Measurements from ENCODE around the gene RPS6KA2.

The RPS6KA2 gene

GRCh38 chr6:166625356-166625755 lies 1.7 kb downstream of the RPS6KA2 start:
- CTCF ChIA-PET: no interaction called here
- no peak for TF ChIP-seq BHLHE40 (IDR thresholded peaks at IDR 0.05; ENCODE audit: borderline replicate concordance)
- no peak for TF ChIP-seq FOXA1 (IDR thresholded peaks at IDR 0.05)
- no peak for TF ChIP-seq NFRKB (IDR thresholded peaks at IDR 0.05)
- no peak for TF ChIP-seq ZNF384 (IDR thresholded peaks at IDR 0.05)
- TF ChIP-seq SUZ12 (IDR thresholded peaks at IDR 0.05): no peak
- no peak for TF ChIP-seq FOXM1 (IDR thresholded peaks at IDR 0.05; ENCODE audit: borderline replicate concordance)
- no peak for TF ChIP-seq CTBP1 (IDR thresholded peaks at IDR 0.05; ENCODE audit: borderline replicate concordance)
- no peak for TF ChIP-seq LEF1 (IDR thresholded peaks at IDR 0.05; ENCODE audit: borderline replicate concordance)
- TF ChIP-seq TARDBP (IDR thresholded peaks at IDR 0.05): no peak
- TF ChIP-seq ARNT (IDR thresholded peaks at IDR 0.05): no peak
- no peak for TF ChIP-seq FOXK2 (IDR thresholded peaks at IDR 0.05)
- DNase-seq (ENCODE audit: extremely low spot score): no peak
- POLR2A ChIA-PET: no interaction called here

GRCh38 chr6:166624275-166624674 lies 2.8 kb downstream of the RPS6KA2 start:
- CTCF ChIA-PET: no interaction called here
- no peak for DNase-seq (ENCODE audit: extremely low spot score)
- POLR2A ChIA-PET: no interaction called here
- TF ChIP-seq ARNT (IDR thresholded peaks at IDR 0.05) (no peak), FOXA1 (IDR thresholded peaks at IDR 0.05) (no peak)

- no peak for DNase-seq (ENCODE audit: extremely low spot score)
- ChIA-PET POLR2A (no interaction called here), CTCF (interaction anchor here (0.6 kb wide), 1 partner anchor 617 kb away, joined by 3 read pairs; no protein-coding TSS in a partner anchor)
- no peak for TF ChIP-seq SP1 (IDR thresholded peaks at IDR 0.05)
- no peak for TF ChIP-seq FOXM1 (IDR thresholded peaks at IDR 0.05; ENCODE audit: borderline replicate concordance)
- no peak for TF ChIP-seq SUZ12 (IDR thresholded peaks at IDR 0.05)
- no peak for TF ChIP-seq NFRKB (IDR thresholded peaks at IDR 0.05)
These were observed 3.7 kb downstream of the RPS6KA2 start for GRCh38 chr6:166623318-166623717.

- TF ChIP-seq NFRKB (IDR thresholded peaks at IDR 0.05): no peak
- no peak for TF ChIP-seq ARNT (IDR thresholded peaks at IDR 0.05)
- TF ChIP-seq FOXM1 (IDR thresholded peaks at IDR 0.05; ENCODE audit: borderline replicate concordance): no peak
- no peak for TF ChIP-seq ZNF384 (IDR thresholded peaks at IDR 0.05)
- no peak for TF ChIP-seq FOXK2 (IDR thresholded peaks at IDR 0.05)
- DNase-seq (ENCODE audit: extremely low spot score): no peak
- CTCF ChIA-PET: no interaction called here
These were observed 5.9 kb downstream of the RPS6KA2 start for GRCh38 chr6:166621114-166621540.

GRCh38 chr6:166620478-166621113 lies 6.5 kb downstream of the RPS6KA2 start:
- POLR2A ChIA-PET: no interaction called here
- no peak for TF ChIP-seq SUZ12 (IDR thresholded peaks at IDR 0.05)
- TF ChIP-seq FOXM1 (IDR thresholded peaks at IDR 0.05; ENCODE audit: borderline replicate concordance): no peak
- TF ChIP-seq ELF4 (IDR thresholded peaks at IDR 0.05): no peak
- TF ChIP-seq BHLHE40 (IDR thresholded peaks at IDR 0.05; ENCODE audit: borderline replicate concordance): no peak
- no peak for TF ChIP-seq FOXA1 (IDR thresholded peaks at IDR 0.05)
- no peak for TF ChIP-seq LEF1 (IDR thresholded peaks at IDR 0.05; ENCODE audit: borderline replicate concordance)
- TF ChIP-seq NFRKB (IDR thresholded peaks at IDR 0.05): no peak
- TF ChIP-seq ZNF384 (IDR thresholded peaks at IDR 0.05): no peak
- TF ChIP-seq TARDBP (IDR thresholded peaks at IDR 0.05): no peak
- TF ChIP-seq SP1 (IDR thresholded peaks at IDR 0.05): no peak
- TF ChIP-seq HDGF (IDR thresholded peaks at IDR 0.05; ENCODE audit: borderline replicate concordance): no peak
- TF ChIP-seq FOXK2 (IDR thresholded peaks at IDR 0.05): no peak
- TF ChIP-seq PKNOX1 (IDR thresholded peaks at IDR 0.05): no peak
- TF ChIP-seq CTBP1 (IDR thresholded peaks at IDR 0.05; ENCODE audit: borderline replicate concordance): no peak
- CTCF ChIA-PET: no interaction called here
- no peak for DNase-seq (ENCODE audit: extremely low spot score)

More at GRCh38 chr6:166621114-166621540, 5.9 kb downstream of the RPS6KA2 start:
- POLR2A ChIA-PET: no interaction called here

- DNase-seq (ENCODE audit: extremely low spot score): no peak
- no peak for TF ChIP-seq TARDBP (IDR thresholded peaks at IDR 0.05)
- POLR2A ChIA-PET: no interaction called here
- CTCF ChIA-PET: no interaction called here
These were observed 7.1 kb downstream of the RPS6KA2 start for GRCh38 chr6:166619912-166620311.

- POLR2A ChIA-PET: interaction anchor here (1.5 kb wide), 1 partner anchor 7 kb away, joined by 3 read pairs; no protein-coding TSS in a partner anchor
- TF ChIP-seq L3MBTL2 (conservative IDR thresholded peaks at IDR 0.05): no peak
- TF ChIP-seq CTBP1 (IDR thresholded peaks at IDR 0.05; ENCODE audit: borderline replicate concordance): no peak
- no peak for TF ChIP-seq ELF4 (IDR thresholded peaks at IDR 0.05)
- TF ChIP-seq LEF1 (IDR thresholded peaks at IDR 0.05; ENCODE audit: borderline replicate concordance): no peak
- TF ChIP-seq PKNOX1 (IDR thresholded peaks at IDR 0.05): no peak
- no peak for TF ChIP-seq SUZ12 (IDR thresholded peaks at IDR 0.05)
- TF ChIP-seq SP1 (IDR thresholded peaks at IDR 0.05): no peak
- TF ChIP-seq ZNF384 (IDR thresholded peaks at IDR 0.05): no peak
- TF ChIP-seq FOXM1 (IDR thresholded peaks at IDR 0.05; ENCODE audit: borderline replicate concordance): no peak
- TF ChIP-seq FOXA1 (IDR thresholded peaks at IDR 0.05): no peak
- TF ChIP-seq HDGF (IDR thresholded peaks at IDR 0.05; ENCODE audit: borderline replicate concordance): no peak
- no peak for TF ChIP-seq TARDBP (IDR thresholded peaks at IDR 0.05)
- no peak for TF ChIP-seq ARNT (IDR thresholded peaks at IDR 0.05)
- TF ChIP-seq NFRKB (IDR thresholded peaks at IDR 0.05): no peak
- TF ChIP-seq FOXK2 (IDR thresholded peaks at IDR 0.05): no peak
- no peak for TF ChIP-seq BHLHE40 (IDR thresholded peaks at IDR 0.05; ENCODE audit: borderline replicate concordance)
- CTCF ChIA-PET: no interaction called here
- DNase-seq (ENCODE audit: extremely low spot score): no peak
These were observed 7.9 kb downstream of the RPS6KA2 start for GRCh38 chr6:166618866-166619761.
